HL-60 (cell line): Measurements from ENCODE around the gene NKAIN1.

ENCODE experiments used
- DNase-seq, 2 experiments: peaks; one replicate each; pipeline ENCODE4 v3.0.0-alpha.2; 2010 to 2020; ENCODE audit warnings: low read depth in 1 of 2, low spot score in 1 of 2
- H3K27ac ChIP-seq: fragments of 250-450 bp; sonication (Bioruptor Pico); replicated peaks from 2 replicates; pipeline ENCODE4 v1.5.1; 2020; ENCODE audit warnings: mild to moderate bottlenecking, moderate library complexity
- H3K27me3 ChIP-seq: fragments of 250-450 bp; sonication (Bioruptor Pico); 2 replicates; pipeline ENCODE4 v1.5.1; 2021; ENCODE audit warnings: mild to moderate bottlenecking, moderate library complexity; ENCODE audit not compliant: insufficient read depth, poor library complexity, severe bottlenecking
- H3K4me3 ChIP-seq: replicated peaks from 2 replicates; pipeline ENCODE4 v1.5.1; 2011; ENCODE audit warnings: mild to moderate bottlenecking, control low read depth, low read length; ENCODE audit not compliant: insufficient read depth
- CTCF ChIP-seq: IDR thresholded peaks from one replicate; pipeline ENCODE4 v1.5.1; 2011; ENCODE audit warnings: low read length, control low read depth, inconsistent platforms; ENCODE audit not compliant: insufficient read depth
- GABPA ChIP-seq: IDR thresholded peaks from 2 replicates; pipeline ENCODE4 v1.6.1; 2012; ENCODE audit warnings: low read depth
- POLR2AphosphoS5 ChIP-seq: IDR thresholded peaks from 2 replicates; pipeline ENCODE4 v1.6.1; 2012; ENCODE audit warnings: low read depth
- REST ChIP-seq: IDR thresholded peaks from 2 replicates; pipeline ENCODE4 v1.6.1; 2012; ENCODE audit warnings: low read depth; ENCODE audit not compliant: insufficient replicate concordance
- SPI1 ChIP-seq: IDR thresholded peaks from 2 replicates; pipeline ENCODE4 v1.6.1; 2012; ENCODE audit warnings: low read depth, mild to moderate bottlenecking, borderline replicate concordance

NKAIN1 gene

GRCh38 chr1:31153423-31153822 lies 86.3 kb downstream of the NKAIN1 start:
- H3K4me3 ChIP-seq: no peak overlapping the region
- TF ChIP-seq CTCF (no peak), POLR2AphosphoS5 (no peak), REST (no peak), GABPA (no peak), SPI1 (no peak)
- no peaks in the 10 kb centered on the region for H3K27me3 ChIP-seq
- no peak overlapping the region for H3K27ac ChIP-seq
- DNase-seq: no peak

GRCh38 chr1:31152181-31152795 lies 87.4 kb downstream of the NKAIN1 start:
- no peak overlapping the region for H3K27ac ChIP-seq
- peak in 1 of 2 experiments; percentile 3 for DNase-seq
- no peaks in the 10 kb centered on the region for H3K27me3 ChIP-seq
- no peak for TF ChIP-seq CTCF
- TF ChIP-seq GABPA: no peak
- no peak for TF ChIP-seq POLR2AphosphoS5
- TF ChIP-seq REST: no peak
- no peak for TF ChIP-seq SPI1
- H3K4me3 ChIP-seq: no peak overlapping the region

GRCh38 chr1:31151402-31151801 lies 88.3 kb downstream of the NKAIN1 start:
- DNase-seq: no peak
- Histone ChIP-seq H3K27ac (no peak overlapping the region), H3K27me3 (no peaks in the 10 kb centered on the region), H3K4me3 (no peak overlapping the region)
- no peak for TF ChIP-seq POLR2AphosphoS5
- no peak for TF ChIP-seq SPI1
- no peak for TF ChIP-seq REST
- no peak for TF ChIP-seq GABPA
- no peak for TF ChIP-seq CTCF
